Loucy (cell line): ENCODE data around the gene MAP1A.

Experiments used
- EZH2phosphoT487 ChIP-seq: fragments of 200-600 bp; IDR thresholded peaks from 2 replicates; pipeline ENCODE4 v1.6.1; 2018; ENCODE audit warnings: antibody characterized with exemption, mild to moderate bottlenecking, moderate library complexity, borderline replicate concordance
- TF ChIP-seq, protein P1 (sequence below): fragments of 200-600 bp; sonication (generic); conservative IDR thresholded peaks from 2 replicates; pipeline ENCODE4 v1.5.1; 2014; ENCODE audit warnings: mild to moderate bottlenecking, antibody characterized with exemption, low read length

DNA sequence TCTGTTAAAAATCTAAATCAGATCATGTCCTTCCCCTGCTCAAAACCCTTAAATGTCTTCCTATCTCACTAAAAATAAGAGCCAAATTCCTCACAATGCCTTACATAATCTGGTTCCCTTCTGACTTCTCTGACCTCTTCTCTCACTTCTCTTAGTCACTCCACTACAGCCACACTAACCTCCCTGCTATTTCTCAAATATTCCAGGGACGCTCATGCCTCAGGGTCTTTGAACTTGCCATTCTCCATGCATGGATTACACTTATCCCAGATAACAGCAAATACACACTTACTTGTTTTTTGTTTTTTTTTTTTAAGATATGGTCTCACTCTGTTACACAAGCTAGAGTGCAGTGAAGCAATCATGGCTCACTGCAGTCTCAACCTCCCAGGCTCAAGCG is 33.0 kb upstream of the MAP1A start:
- TF ChIP-seq, protein P1, sequence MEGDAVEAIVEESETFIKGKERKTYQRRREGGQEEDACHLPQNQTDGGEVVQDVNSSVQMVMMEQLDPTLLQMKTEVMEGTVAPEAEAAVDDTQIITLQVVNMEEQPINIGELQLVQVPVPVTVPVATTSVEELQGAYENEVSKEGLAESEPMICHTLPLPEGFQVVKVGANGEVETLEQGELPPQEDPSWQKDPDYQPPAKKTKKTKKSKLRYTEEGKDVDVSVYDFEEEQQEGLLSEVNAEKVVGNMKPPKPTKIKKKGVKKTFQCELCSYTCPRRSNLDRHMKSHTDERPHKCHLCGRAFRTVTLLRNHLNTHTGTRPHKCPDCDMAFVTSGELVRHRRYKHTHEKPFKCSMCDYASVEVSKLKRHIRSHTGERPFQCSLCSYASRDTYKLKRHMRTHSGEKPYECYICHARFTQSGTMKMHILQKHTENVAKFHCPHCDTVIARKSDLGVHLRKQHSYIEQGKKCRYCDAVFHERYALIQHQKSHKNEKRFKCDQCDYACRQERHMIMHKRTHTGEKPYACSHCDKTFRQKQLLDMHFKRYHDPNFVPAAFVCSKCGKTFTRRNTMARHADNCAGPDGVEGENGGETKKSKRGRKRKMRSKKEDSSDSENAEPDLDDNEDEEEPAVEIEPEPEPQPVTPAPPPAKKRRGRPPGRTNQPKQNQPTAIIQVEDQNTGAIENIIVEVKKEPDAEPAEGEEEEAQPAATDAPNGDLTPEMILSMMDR = no peak
- no peak for TF ChIP-seq EZH2phosphoT487
